Amygdala (tissue), 56 donors: Measurements from ENCODE around the gene ATP10A.
A peak's percentile ranks its signal among the peaks of the same experiment; 100 is the strongest.
"Not testable (repeated sequence)": the region's sequence is repeated elsewhere in the genome, so short reads cannot be mapped to it uniquely, and the experiment has no call there.

Experiments used
- DNase-seq, 56 donors: peaks; one replicate each; lab custom pipeline; 2025; lab: John Stamatoyannopoulos, UW

ATP10A gene

DNA sequence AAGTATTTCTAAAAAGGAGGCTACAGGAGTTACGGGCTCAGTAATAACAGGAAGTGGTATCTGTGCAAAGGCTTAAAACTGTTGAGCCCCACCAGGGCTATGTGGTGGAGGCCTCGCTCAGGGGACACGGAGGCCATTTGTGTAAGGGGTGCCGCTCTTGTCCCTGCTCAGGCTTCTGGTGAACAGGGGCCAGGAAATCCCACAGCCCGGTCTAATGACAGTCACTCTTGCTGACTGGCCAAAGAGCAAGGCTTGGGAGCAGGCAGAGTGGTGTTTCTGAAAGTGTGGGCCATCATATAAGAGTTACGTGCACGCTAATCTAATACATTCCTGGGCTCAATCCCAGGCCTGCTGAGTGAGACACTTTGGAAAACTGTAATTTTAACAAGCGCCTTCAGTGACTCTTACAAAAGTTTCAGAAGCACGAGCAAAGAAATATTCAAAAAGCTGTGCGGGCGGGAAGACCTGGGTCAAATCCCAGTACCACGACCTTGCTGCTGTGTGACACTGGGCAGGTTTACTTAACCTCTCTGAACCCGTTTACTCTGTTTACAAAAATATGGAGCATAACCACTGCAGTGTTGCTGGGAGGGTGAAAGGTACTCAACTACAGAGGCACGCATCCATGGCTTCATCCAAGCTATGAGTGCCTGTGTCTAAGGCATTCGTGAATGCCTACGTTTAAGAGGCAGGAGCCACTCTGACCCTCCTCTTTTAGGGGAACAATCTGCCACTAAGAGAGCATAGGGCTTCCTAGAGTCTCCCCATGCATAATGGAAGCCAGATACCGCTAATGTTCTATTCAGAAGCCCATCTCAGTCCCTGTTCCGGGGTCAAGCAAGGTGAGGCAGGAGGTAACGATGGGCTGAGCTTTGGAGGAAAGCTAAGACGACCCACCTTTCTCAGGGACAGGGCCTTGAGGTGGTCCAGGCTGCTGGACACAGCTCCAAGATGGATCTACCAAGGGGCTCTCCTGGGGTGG is 2.0 kb downstream of the ATP10A start:
- DNase-seq, result no peak

GRCh38 chr15:25859838-25860645 is 3.1 kb downstream of the ATP10A start:
- no peak for DNase-seq

DNA sequence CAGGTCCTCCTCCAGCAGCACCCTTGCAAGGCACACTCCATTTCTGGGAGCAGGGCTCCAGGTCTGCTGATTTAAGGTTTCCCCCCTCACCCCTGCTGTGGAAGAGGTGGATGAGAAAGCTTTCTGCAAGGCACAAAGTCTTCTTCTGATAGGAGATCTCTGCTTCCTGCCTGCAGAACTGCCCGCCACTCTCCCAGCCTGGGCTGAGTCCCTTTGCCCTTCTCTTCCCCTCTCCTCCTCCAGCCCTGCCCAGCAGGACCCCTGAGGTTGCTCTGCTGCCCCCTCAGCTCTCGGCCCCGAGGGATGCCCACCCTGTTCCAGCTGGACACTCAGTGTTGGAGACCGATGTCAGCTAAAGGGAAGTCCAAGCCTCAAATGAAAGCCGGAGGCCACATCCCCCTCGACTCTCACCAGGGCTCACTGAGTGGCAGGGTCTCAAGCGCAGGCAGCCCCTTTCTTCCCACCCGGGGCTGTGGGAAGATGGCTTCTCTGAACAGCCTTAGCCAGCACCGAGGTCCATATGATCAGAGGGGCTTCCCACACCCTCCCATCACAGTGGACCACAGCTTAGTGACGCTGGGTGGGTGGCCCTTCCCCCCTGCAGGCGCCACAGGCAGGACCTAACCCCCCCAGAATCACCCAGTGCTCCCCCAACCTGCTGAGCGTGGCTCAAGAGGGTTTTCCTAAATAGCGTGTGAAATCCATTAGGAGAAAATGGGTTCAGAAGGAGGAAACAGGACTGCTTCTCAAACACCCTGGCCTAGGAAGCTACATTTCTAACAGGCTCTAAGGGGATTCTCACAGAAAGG is 4.0 kb downstream of the ATP10A start:
- no peak for DNase-seq

DNA sequence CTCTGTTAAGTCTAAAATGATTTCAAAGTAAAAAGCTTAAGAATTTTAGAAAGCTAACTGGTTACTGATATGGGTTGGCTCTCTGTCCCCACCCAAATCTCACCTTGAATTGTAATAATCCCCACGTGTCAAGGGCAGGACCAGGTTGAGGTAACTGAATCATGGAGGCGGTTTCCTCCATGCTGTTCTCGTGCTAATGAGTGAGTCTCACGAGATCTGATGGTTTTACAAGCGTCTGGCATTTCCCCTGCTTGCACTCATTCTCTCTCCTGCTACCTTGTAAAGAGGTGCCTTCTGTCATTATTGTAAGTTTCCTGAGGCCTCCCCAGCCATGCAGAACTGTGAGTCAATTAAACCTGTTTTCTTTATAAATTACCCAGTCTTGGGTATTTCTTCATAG is 7.1 kb downstream of the ATP10A start:
- DNase-seq, result not testable (repeated sequence)

DNA sequence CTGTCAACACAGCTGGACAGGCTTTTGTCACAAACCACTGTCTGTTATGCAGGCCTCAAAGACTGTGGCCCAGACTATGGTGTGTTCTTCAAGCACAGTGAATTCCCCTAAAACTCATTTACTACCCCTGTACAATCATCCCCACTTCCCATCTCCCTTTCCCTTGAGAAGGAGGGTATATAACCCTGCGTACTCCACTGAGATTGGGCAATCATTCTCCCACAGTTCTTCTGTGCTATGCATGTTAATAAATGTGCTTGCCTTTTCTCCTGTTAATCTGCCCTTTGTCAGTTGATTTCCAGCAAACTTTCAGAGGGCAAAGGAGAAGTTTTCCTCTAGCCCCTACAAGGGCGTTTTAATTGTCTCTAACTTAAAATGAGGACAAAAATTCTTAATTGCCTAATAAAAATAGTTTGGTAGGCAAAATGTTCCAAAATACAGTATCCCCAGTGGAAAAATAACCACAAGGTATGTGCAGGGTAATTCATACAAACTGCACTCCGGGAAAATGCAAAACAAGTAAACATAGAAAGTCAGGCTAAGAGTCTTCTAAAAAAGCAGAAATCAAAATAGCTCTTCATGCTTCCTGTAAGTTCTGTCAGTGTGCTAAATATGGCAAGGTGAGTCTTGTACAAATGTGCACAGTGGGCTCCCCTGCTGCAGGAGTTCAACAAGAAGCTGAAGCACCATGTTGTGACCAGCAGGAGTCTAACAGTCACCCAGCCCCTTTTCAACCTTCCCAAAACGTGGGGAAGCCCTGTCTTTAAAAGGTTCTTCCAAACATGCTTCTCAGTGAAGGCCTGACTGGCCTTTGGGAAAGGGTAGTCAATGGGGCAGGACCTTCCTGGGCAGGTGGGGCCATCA is 10.2 kb downstream of the ATP10A start:
- no peak for DNase-seq

- no peak for DNase-seq
Measured at GRCh38 chr15:25852027-25852426, 11.1 kb downstream of the ATP10A start.

DNA sequence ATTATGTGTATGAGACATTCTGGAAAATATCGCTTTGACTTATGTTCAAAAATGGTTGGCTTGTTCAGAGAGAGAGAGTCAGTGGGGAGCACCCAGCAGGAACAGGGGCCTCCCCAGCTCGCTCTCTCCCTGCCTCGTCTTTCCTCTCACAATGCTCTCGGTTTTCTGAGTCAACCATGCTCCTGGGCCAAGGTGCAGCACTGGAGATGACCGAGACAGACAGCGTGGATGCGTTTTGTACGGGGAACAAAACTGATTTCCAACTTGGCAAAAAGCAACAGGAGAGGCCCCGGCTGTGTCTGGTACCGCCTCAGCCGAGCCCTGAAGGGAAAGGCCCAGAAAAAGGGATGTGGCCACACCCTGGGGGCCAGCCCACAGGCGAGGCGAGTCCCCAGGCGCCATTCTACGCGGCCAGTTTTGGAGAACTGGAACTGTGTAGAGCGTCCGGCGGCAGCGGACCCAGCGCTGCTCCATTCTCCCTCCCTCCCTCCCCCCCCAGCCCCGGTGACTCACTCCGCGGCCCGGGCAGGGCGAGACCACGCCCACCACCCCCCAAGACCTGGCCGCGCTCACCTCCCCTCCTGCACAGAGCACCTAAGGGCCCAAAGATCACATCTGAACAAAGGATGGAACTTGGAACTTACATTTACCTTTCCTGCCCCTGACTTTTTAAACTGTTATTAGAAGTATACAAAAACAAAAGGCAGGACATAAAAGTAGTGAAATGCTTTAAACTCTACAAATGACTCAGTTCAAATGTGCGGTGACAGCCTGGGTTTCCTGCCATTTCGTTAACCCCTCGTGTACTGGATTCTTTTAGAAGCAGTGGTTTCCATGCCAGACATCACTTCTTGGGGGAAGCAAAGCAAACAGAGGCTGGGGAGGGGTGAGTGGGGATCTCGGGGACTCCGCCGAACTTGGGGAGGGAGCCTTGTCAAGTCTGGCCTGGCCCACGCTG is 12.7 kb downstream of the ATP10A start:
- peak in 1 of 56 donors; percentile 6 for DNase-seq

DNA sequence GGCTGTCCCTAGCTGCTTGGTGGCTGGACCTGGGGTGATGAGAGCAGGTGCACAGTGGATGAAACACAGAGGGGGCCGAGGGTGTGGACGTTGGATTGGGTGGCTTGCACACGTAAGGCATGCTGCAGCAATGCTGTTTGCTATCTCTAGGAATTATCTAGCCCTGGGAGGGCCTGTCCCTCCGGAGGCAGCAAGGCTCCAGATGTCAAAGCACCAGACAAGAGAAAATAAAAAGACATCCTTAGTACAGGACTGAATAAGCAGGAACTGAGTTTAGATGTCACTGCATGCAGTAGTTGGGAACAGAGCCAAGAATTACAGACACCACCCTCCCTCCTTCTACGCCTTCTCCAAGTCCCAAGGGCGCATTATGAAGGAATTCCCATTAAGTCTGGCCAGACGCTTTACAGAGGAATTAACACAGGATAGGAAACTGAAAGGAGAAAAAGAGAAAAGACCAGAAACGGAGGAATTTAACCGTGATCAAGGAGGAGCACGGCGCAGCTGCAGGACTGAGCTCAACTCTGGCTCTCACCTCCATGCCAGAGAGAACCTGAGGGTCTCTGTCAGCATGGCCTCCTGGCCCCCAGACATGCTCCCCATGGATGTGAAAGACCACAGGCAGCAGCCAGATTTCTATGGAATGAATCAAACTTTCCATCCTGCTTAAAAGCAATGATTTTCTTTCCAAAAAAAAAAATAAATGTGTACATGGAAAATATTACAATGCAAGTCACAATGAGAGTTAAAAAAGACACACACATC is 13.8 kb downstream of the ATP10A start:
- no peak for DNase-seq

DNA sequence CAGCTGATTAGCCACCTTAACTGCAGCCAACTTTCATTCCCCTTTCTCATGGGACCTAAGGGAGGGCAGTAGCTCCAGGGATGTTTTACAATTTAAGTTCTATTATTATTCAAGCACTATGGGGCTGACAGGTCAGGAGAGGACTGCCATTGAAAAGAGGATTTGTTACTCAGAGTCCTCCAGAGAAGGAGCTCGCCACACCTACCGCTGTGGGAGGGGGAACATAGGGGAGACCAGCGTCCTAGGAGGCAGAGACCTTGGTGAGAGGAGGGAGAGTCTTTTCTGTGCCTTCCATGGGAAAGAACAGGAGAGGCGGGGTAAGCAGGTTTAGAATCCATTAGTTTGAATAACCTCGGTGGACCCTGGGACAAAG is 14.4 kb downstream of the ATP10A start:
- no peak for DNase-seq

- no peak for DNase-seq
Measured at GRCh38 chr15:25848325-25848724, 14.8 kb downstream of the ATP10A start.

DNA sequence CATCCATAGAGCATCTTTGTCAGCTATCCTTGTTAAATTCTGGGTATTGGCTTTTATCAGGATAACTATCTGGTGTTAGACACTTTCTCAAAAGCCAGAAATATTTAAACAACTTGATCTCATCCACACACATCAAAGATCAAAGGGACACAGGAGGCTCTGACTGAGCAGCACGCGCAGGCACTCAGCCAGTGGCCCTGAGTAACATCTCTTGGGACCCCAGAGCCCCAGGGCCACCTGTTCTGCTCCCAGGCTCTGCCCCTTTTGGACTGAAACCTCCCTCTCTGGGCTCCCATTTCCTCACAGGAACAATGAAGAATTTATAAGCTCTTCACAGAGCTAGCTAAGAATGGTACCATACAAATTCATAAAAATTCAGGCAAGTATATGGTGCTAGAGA is 16.1 kb downstream of the ATP10A start:
- no peak for DNase-seq

GRCh38 chr15:25846377-25846776 is 16.8 kb downstream of the ATP10A start:
- DNase-seq, result no peak

GRCh38 chr15:25844981-25845680 is 18.0 kb downstream of the ATP10A start:
- DNase-seq, result peak in 3 of 56 donors; percentile 8 to 32 (median 18)

- DNase-seq, result no peak
Measured at GRCh38 chr15:25844542-25844941, 18.6 kb downstream of the ATP10A start.

GRCh38 chr15:25844076-25844475 is 19.1 kb downstream of the ATP10A start:
- no peak for DNase-seq

- no peak for DNase-seq
Measured at GRCh38 chr15:25839638-25840156, 23.4 kb downstream of the ATP10A start.

DNA sequence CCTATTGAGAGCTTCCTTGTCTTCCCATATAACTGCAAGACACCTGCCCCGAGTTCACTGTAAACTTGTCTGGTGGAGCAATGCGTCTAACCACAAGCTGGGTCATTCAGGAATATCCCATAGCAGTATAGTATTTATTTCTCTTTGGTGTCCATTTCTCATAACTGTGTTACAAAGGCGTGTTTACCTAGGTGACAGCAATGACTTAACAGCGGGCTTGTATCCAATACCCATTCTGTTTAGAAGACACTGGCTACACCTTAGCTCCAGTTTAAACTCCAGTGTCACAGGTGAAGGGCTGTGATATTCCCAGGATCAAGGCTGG is 24.3 kb downstream of the ATP10A start:
- no peak for DNase-seq
